Activated effector memory CD4-positive, alpha-beta T cell treated with Interleukin-2 at 50 U/mL for 16 hours (primary cell): ENCODE results near the gene UST.

Source experiments
- DNase-seq: peaks from one replicate; pipeline ENCODE4 v3.0.0-alpha.2; 2020

UST gene

GRCh38 chr6:149071997-149072396 lies 325.2 kb downstream of the UST start:
- DNase-seq = no peak

- no peak for DNase-seq
Observed at GRCh38 chr6:149074832-149075258, 328.0 kb downstream of the UST start.

GRCh38 chr6:149075616-149076354 lies 329.0 kb downstream of the UST start:
- no peak for DNase-seq

- no peak for DNase-seq
Observed at GRCh38 chr6:149076355-149076734, 329.5 kb downstream of the UST start.

GRCh38 chr6:149077208-149077607 lies 330.4 kb downstream of the UST start:
- no peak for DNase-seq

- no peak for DNase-seq
Observed at GRCh38 chr6:149078211-149078782, 331.5 kb downstream of the UST start.

GRCh38 chr6:149079456-149079855 lies 332.6 kb downstream of the UST start:
- DNase-seq = no peak

GRCh38 chr6:149079911-149080491 lies 333.2 kb downstream of the UST start:
- no peak for DNase-seq

GRCh38 chr6:149080511-149080910 lies 333.7 kb downstream of the UST start:
- no peak for DNase-seq

GRCh38 chr6:149081281-149081680 lies 334.5 kb downstream of the UST start:
- DNase-seq = no peak

- DNase-seq = peak; percentile 75
Observed at GRCh38 chr6:149082320-149082719, 335.5 kb downstream of the UST start.

- no peak for DNase-seq
Observed at GRCh38 chr6:149084026-149084425, 337.2 kb downstream of the UST start.

- no peak for DNase-seq
Observed at GRCh38 chr6:149084808-149085556, 338.2 kb downstream of the UST start.

GRCh38 chr6:149085557-149085938 lies 338.7 kb downstream of the UST start:
- no peak for DNase-seq

- no peak for DNase-seq
Observed at GRCh38 chr6:149086363-149086762, 339.5 kb downstream of the UST start.

GRCh38 chr6:149087898-149088297 lies 341.1 kb downstream of the UST start:
- DNase-seq = no peak

- DNase-seq = no peak
Observed at GRCh38 chr6:149088361-149088760, 341.5 kb downstream of the UST start.

GRCh38 chr6:149089510-149089909 lies 342.7 kb downstream of the UST start:
- no peak for DNase-seq

- no peak for DNase-seq
Observed at GRCh38 chr6:149090937-149091336, 344.1 kb downstream of the UST start.

GRCh38 chr6:149093643-149094042 lies 346.8 kb downstream of the UST start:
- DNase-seq = no peak

- no peak for DNase-seq
Observed at GRCh38 chr6:149094156-149094555, 347.3 kb downstream of the UST start.

- no peak for DNase-seq
Observed at GRCh38 chr6:149094934-149095351, 348.1 kb downstream of the UST start.

- no peak for DNase-seq
Observed at GRCh38 chr6:149095842-149096241, 349.0 kb downstream of the UST start.

GRCh38 chr6:149097794-149098193 lies 351.0 kb downstream of the UST start:
- no peak for DNase-seq
